ENCODE measurements around the gene DPF3.

DPF3 gene

DNA sequence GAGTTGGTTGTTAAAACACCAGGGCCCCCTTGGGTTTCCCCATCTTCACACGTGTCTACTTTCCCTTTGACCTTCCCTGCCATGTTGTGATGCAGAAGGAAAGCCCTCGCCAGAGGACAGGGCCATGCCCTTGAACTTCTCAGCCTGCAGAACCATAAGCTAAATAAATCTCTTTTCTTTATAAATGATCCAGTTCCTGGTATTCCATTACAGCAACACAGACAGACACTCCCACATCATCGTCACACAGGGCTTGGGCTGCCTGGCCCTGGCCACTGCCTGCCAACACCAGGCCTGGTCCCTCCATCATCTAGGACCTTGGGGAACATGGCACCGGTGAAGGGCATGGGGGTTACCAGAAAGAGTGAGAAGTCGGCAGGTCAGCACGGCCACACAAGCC lies 84.8 kb downstream of the DPF3 start:
- no peak overlapping the region for H3K4me3 ChIP-seq (replicated peaks; ENCODE audit: low read depth, low read length)
- no peak for DNase-seq (ENCODE audit: low read depth)
- TF ChIP-seq, protein P1, sequence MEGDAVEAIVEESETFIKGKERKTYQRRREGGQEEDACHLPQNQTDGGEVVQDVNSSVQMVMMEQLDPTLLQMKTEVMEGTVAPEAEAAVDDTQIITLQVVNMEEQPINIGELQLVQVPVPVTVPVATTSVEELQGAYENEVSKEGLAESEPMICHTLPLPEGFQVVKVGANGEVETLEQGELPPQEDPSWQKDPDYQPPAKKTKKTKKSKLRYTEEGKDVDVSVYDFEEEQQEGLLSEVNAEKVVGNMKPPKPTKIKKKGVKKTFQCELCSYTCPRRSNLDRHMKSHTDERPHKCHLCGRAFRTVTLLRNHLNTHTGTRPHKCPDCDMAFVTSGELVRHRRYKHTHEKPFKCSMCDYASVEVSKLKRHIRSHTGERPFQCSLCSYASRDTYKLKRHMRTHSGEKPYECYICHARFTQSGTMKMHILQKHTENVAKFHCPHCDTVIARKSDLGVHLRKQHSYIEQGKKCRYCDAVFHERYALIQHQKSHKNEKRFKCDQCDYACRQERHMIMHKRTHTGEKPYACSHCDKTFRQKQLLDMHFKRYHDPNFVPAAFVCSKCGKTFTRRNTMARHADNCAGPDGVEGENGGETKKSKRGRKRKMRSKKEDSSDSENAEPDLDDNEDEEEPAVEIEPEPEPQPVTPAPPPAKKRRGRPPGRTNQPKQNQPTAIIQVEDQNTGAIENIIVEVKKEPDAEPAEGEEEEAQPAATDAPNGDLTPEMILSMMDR (IDR thresholded peaks at IDR 0.05; ENCODE audit: low read length, missing control alignments), result no peak

GRCh38 chr14:72808564-72808963 lies 85.3 kb downstream of the DPF3 start:
- no peak for DNase-seq (ENCODE audit: low read depth)
- TF ChIP-seq, protein P1 (IDR thresholded peaks at IDR 0.05; ENCODE audit: low read length, missing control alignments), result no peak

DNA sequence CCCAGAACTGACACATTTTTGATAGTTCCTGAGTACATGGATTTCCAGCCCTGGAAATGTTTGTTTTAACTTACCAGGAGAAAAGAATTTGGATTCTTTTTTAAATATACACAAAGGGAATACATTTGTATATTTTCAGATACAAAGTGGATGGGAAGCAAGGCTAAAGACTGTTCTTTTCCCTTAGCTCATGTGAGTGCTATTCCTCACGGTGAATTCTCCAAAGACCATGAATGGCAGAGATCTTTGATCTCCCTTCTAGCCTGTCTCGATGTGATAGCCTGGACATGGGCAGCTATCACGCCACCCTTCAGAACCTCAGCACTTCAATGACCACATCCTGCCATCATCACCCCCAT lies 91.3 kb downstream of the DPF3 start:
- no peak for DNase-seq (ENCODE audit: low read depth)
- no peak overlapping the region for H3K4me3 ChIP-seq (replicated peaks; ENCODE audit: low read depth, low read length)
- TF ChIP-seq, protein P1 (IDR thresholded peaks at IDR 0.05; ENCODE audit: low read length, missing control alignments), result no peak

More at GRCh38 chr14:72808564-72808963, 85.3 kb downstream of the DPF3 start:
- H3K4me3 ChIP-seq (replicated peaks; ENCODE audit: low read depth, low read length), result no peak overlapping the region

GRCh38 chr14:72801836-72802587 lies 91.9 kb downstream of the DPF3 start:
- H3K4me3 ChIP-seq (replicated peaks; ENCODE audit: low read depth, low read length), result no peak overlapping the region
- DNase-seq (ENCODE audit: low read depth), result no peak
- TF ChIP-seq, protein P1 (IDR thresholded peaks at IDR 0.05; ENCODE audit: low read length, missing control alignments), result no peak

GRCh38 chr14:72801381-72801812 lies 92.5 kb downstream of the DPF3 start:
- no peak overlapping the region for H3K4me3 ChIP-seq (replicated peaks; ENCODE audit: low read depth, low read length)
- peak; percentile 92 for DNase-seq (ENCODE audit: low read depth)
- TF ChIP-seq, protein P1 (IDR thresholded peaks at IDR 0.05; ENCODE audit: low read length, missing control alignments), result no peak

- no peak for DNase-seq (ENCODE audit: low read depth)
- TF ChIP-seq, protein P1 (IDR thresholded peaks at IDR 0.05; ENCODE audit: low read length, missing control alignments), result no peak
- H3K4me3 ChIP-seq (replicated peaks; ENCODE audit: low read depth, low read length), result no peak overlapping the region
These were observed 93.0 kb downstream of the DPF3 start for GRCh38 chr14:72800848-72801370.

- no peak overlapping the region for H3K4me3 ChIP-seq (replicated peaks; ENCODE audit: low read depth, low read length)
- TF ChIP-seq, protein P1 (IDR thresholded peaks at IDR 0.05; ENCODE audit: low read length, missing control alignments), result no peak
- DNase-seq (ENCODE audit: low read depth), result no peak
These were observed 93.6 kb downstream of the DPF3 start for GRCh38 chr14:72800296-72800695.

Data from fibroblast of pulmonary artery (primary cell).